Endothelial cell of umbilical vein (primary cell): ENCODE results near the gene OPA1. TPM values are rescaled to one million over a fixed set of nuclear protein-coding genes. Genes with fewer than 3 reads are reported as not detected.

ENCODE experiments used
- BruUV-seq: library from RNA; stranded (reverse); fragments of 400-500 nt; replicated peaks from 2 replicates; lab custom pipeline; 2021; lab: Mats Ljungman, UMichigan
- CTCF ChIA-PET: fragments of 300-600, 350-600 bp; sonication (Branson Sonifier 250); formaldehyde crosslinking; loops from one replicate; lab custom pipeline; 2021; ENCODE audit warnings: antibody characterized with exemption, inconsistent platforms; lab: Charles Lee
- POLR2A ChIA-PET: fragments of 300-600, 350-600 bp; sonication (Branson Sonifier 250); formaldehyde crosslinking; loops from one replicate; lab custom pipeline; 2021; ENCODE audit warnings: antibody characterized with exemption, inconsistent platforms; lab: Charles Lee
- DNase-seq: peaks from one replicate; pipeline ENCODE4 v3.0.0-alpha.2; 2011; ENCODE audit warnings: low read depth, low spot score
- FAIRE-seq: peaks from 2 replicates; lab custom pipeline; 2011; peaks lifted over from hg19 to GRCh38; lab: Jason Lieb, UNC
- H2AFZ ChIP-seq: 2 replicates; pipeline ENCODE4 v1.6.0; 2012; ENCODE audit warnings: low read depth, low read length, control low read depth, inconsistent platforms
- H3K27ac ChIP-seq: 2 replicates; pipeline ENCODE4 v1.5.1; 2011; ENCODE audit warnings: low read depth, mild to moderate bottlenecking, control low read depth, low read length, moderate library complexity; ENCODE audit not compliant: insufficient read depth
- H3K27me3 ChIP-seq, 2 experiments: 2 replicates each; pipeline versions ENCODE4 v1.6.0 to v1.6.1; 2011; ENCODE audit warnings: low read length in 2 of 2, mixed read lengths in 1 of 2; ENCODE audit not compliant: control insufficient read depth in 2 of 2, insufficient read depth in 2 of 2
- H3K36me3 ChIP-seq, 2 experiments: 2 replicates in 1 of 2; 3 replicates in 1 of 2; pipeline ENCODE4 v1.5.1; 2011; ENCODE audit warnings: low read length in 2 of 2, mild to moderate bottlenecking in 1 of 2, moderate library complexity in 1 of 2; ENCODE audit not compliant: control insufficient read depth in 2 of 2, insufficient read depth in 2 of 2; ENCODE audit errors: extremely low read depth in 1 of 2
- H3K4me1 ChIP-seq: 3 replicates; pipeline ENCODE4 v1.5.1; 2011; ENCODE audit warnings: mild to moderate bottlenecking, low read length; ENCODE audit not compliant: control insufficient read depth, insufficient read depth; ENCODE audit errors: extremely low read depth
- H3K4me2 ChIP-seq: 2 replicates; pipeline ENCODE4 v1.6.1; 2011; ENCODE audit warnings: low read length, control low read depth, mixed read lengths; ENCODE audit not compliant: insufficient read depth
- H3K4me3 ChIP-seq, 3 experiments: fragments of 200-600 bp in 1 of 3; sonication (generic), shearing (Covaris generic) in 1 of 3; replicated peaks in 1 of 3; 2 replicates each; pipeline ENCODE4 v1.5.1; 2011 to 2016; ENCODE audit warnings: control low read depth in 3 of 3, low read length in 3 of 3, mild to moderate bottlenecking in 2 of 3, inconsistent platforms in 1 of 3, low read depth in 1 of 3, moderate library complexity in 1 of 3; ENCODE audit not compliant: insufficient read depth in 1 of 3
- H3K79me2 ChIP-seq: 2 replicates; pipeline ENCODE4 v1.6.0; 2012; ENCODE audit warnings: low read length, inconsistent platforms; ENCODE audit not compliant: control insufficient read depth, insufficient read depth
- H3K9ac ChIP-seq: replicated peaks from 2 replicates; pipeline ENCODE3; 2011; ENCODE audit warnings: low read length, control low read depth; ENCODE audit not compliant: insufficient read depth; ENCODE audit errors: extremely low read depth
- H3K9me1 ChIP-seq: replicated peaks from 3 replicates; pipeline ENCODE4 v1.6.0; 2011; ENCODE audit warnings: mild to moderate bottlenecking, low read length; ENCODE audit not compliant: control insufficient read depth, insufficient read depth; ENCODE audit errors: extremely low read depth
- H3K9me3 ChIP-seq: replicated peaks from 2 replicates; pipeline ENCODE4 v1.5.1; 2012; ENCODE audit warnings: low read length, inconsistent platforms; ENCODE audit not compliant: control insufficient read depth, insufficient read depth
- H4K20me1 ChIP-seq: replicated peaks from 2 replicates; pipeline ENCODE3; 2011; ENCODE audit warnings: mild to moderate bottlenecking, low read length; ENCODE audit not compliant: control insufficient read depth, insufficient read depth; ENCODE audit errors: extremely low read depth
- EZH2 ChIP-seq: IDR thresholded peaks from 2 replicates; pipeline ENCODE4 v1.6.1; 2012; ENCODE audit warnings: borderline replicate concordance, low read depth, mild to moderate bottlenecking, moderate library complexity, low read length, inconsistent platforms; ENCODE audit not compliant: severe bottlenecking
- FOS ChIP-seq: IDR thresholded peaks from 2 replicates; pipeline ENCODE4 v1.6.1; 2011; ENCODE audit warnings: mild to moderate bottlenecking, low read length, moderate library complexity, borderline replicate concordance; ENCODE audit not compliant: insufficient read depth
- GATA2 ChIP-seq: IDR thresholded peaks from 2 replicates; pipeline ENCODE4 v1.7.0; 2011; ENCODE audit warnings: low read depth, mild to moderate bottlenecking, moderate library complexity, mixed read lengths, low read length; ENCODE audit not compliant: insufficient read length, insufficient read depth
- JUN ChIP-seq: IDR thresholded peaks from 2 replicates; pipeline ENCODE4 v1.6.1; 2011; ENCODE audit warnings: borderline replicate concordance, low read depth; ENCODE audit not compliant: insufficient read length, insufficient read depth
- MYC ChIP-seq: IDR thresholded peaks from one replicate; pipeline ENCODE4 v1.6.1; 2011; ENCODE audit warnings: mild to moderate bottlenecking, low read depth, low read length
- POLR2A ChIP-seq: IDR thresholded peaks from 2 replicates; pipeline ENCODE4 v1.6.1; 2012; ENCODE audit warnings: low read depth, mild to moderate bottlenecking, control low read depth, low read length
- POLR2AphosphoS5 ChIP-seq: IDR thresholded peaks from 2 replicates; pipeline ENCODE4 v1.6.1; 2012; ENCODE audit warnings: low read depth, mild to moderate bottlenecking, control low read depth, low read length, moderate library complexity; ENCODE audit not compliant: insufficient read depth
- dilution Hi-C: fragments of 300-500 bp; cut with MboI; formaldehyde crosslinking; loops from one replicate; pipeline ENCODE4 v1.15.0; 2019; ENCODE audit warnings: low sequenced_read_pairs; ENCODE audit not compliant: extremely low pct_ligation_motif_present
- intact Hi-C: fragments of 100-400 bp; cut with micrococcal nuclease; formaldehyde crosslinking; loops from one replicate; pipeline ENCODE4 v1.10.0; 2022
- polyA plus RNA-seq, 4 experiments: library from polyadenylated mRNA; depleted of rRNA in 3 of 4; stranded (reverse) in 3 of 4; unstranded in 1 of 4; fragments of >200 nt; gene quantifications; 2 replicates each; pipeline versions ENCODE4 v1.2.1 to v1.2.3, GENCODE V29; 2011 to 2012; ENCODE audit warnings: missing spikeins in 1 of 4
- total RNA-seq: library from RNA; stranded (reverse); gene quantifications from 2 replicates; pipeline ENCODE4 v1.2.3, GENCODE V29; 2021
- TF ChIP-seq, protein P1 (sequence below), 2 donors: IDR thresholded peaks; 1 replicate in 1 of 2; 2 replicates in 1 of 2; pipeline ENCODE4 v1.5.1; 2011; ENCODE audit warnings: low read length in 2 of 2, mild to moderate bottlenecking in 2 of 2, moderate library complexity in 2 of 2, control low read depth in 1 of 2, inconsistent platforms in 1 of 2, low read depth in 1 of 2; ENCODE audit not compliant: insufficient read depth in 1 of 2; ENCODE audit errors: extremely low read depth in 1 of 2
- TF ChIP-seq, protein P2 (sequence below): IDR thresholded peaks from 2 replicates; pipeline ENCODE4 v1.6.1; 2011; ENCODE audit not compliant: insufficient read depth, insufficient read length

Gene OPA1
- total and polyA plus RNA-seq, 2 donors (not counting 3 experiments of a cell fraction or from before 2014, with no cell fraction given), result 10.0 to 62.0 TPM

GRCh38 chr3:193569119-193569518 is 23.9 kb upstream of the OPA1 start:
- TF ChIP-seq FOS (no peak), EZH2 (no peak), POLR2A (no peak), MYC (no peak), GATA2 (no peak), POLR2AphosphoS5 (no peak), JUN (no peak)
- TF ChIP-seq, protein P1, sequence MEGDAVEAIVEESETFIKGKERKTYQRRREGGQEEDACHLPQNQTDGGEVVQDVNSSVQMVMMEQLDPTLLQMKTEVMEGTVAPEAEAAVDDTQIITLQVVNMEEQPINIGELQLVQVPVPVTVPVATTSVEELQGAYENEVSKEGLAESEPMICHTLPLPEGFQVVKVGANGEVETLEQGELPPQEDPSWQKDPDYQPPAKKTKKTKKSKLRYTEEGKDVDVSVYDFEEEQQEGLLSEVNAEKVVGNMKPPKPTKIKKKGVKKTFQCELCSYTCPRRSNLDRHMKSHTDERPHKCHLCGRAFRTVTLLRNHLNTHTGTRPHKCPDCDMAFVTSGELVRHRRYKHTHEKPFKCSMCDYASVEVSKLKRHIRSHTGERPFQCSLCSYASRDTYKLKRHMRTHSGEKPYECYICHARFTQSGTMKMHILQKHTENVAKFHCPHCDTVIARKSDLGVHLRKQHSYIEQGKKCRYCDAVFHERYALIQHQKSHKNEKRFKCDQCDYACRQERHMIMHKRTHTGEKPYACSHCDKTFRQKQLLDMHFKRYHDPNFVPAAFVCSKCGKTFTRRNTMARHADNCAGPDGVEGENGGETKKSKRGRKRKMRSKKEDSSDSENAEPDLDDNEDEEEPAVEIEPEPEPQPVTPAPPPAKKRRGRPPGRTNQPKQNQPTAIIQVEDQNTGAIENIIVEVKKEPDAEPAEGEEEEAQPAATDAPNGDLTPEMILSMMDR (IDR thresholded peaks at IDR 0.05; ENCODE audit: extremely low read depth in 1 of 2, insufficient read depth in 1 of 2, low read depth in 1 of 2, low read length in 2 of 2), result no peak
- TF ChIP-seq, protein P2, sequence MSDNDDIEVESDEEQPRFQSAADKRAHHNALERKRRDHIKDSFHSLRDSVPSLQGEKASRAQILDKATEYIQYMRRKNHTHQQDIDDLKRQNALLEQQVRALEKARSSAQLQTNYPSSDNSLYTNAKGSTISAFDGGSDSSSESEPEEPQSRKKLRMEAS, result no peak
- no peaks in the 10 kb centered on the region for H3K36me3 ChIP-seq
- no peak overlapping the region for H3K4me2 ChIP-seq
- H3K27me3 ChIP-seq, result peaks cover 0 to 1% of the 10 kb centered on the region in 2 experiments
- H4K20me1 ChIP-seq, result no peaks in the 10 kb centered on the region
- H3K79me2 ChIP-seq, result no peaks in the 10 kb centered on the region
- intact Hi-C loops, result no loop called here
- H3K4me3 ChIP-seq, result no peak overlapping the region
- FAIRE-seq (no peak), DNase-seq (no peak)
- dilution Hi-C loops, result no loop called here
- no peaks in the 10 kb centered on the region for H3K4me1 ChIP-seq
- no peak overlapping the region for H3K9ac ChIP-seq
- no TSS peak for BruUV-seq
- CTCF ChIA-PET, result interaction anchor here (6.7 kb wide), 1 partner anchor 754 kb away, joined by 188 read pairs; no protein-coding TSS in a partner anchor
- H3K9me1 ChIP-seq, result no peaks in the 10 kb centered on the region
- POLR2A ChIA-PET, result no interaction called here
- no peaks in the 10 kb centered on the region for H3K9me3 ChIP-seq
- no peak overlapping the region for H2AFZ ChIP-seq
- H3K27ac ChIP-seq, result no peak overlapping the region
